ENCODE data around the gene NGLY1. TPM values are rescaled to one million over a fixed set of nuclear protein-coding genes. Genes with fewer than 3 reads are reported as not detected.

Gene NGLY1
- total RNA-seq, 2 experiments from 2014 or later, result 88.1 to 142 TPM

DNA sequence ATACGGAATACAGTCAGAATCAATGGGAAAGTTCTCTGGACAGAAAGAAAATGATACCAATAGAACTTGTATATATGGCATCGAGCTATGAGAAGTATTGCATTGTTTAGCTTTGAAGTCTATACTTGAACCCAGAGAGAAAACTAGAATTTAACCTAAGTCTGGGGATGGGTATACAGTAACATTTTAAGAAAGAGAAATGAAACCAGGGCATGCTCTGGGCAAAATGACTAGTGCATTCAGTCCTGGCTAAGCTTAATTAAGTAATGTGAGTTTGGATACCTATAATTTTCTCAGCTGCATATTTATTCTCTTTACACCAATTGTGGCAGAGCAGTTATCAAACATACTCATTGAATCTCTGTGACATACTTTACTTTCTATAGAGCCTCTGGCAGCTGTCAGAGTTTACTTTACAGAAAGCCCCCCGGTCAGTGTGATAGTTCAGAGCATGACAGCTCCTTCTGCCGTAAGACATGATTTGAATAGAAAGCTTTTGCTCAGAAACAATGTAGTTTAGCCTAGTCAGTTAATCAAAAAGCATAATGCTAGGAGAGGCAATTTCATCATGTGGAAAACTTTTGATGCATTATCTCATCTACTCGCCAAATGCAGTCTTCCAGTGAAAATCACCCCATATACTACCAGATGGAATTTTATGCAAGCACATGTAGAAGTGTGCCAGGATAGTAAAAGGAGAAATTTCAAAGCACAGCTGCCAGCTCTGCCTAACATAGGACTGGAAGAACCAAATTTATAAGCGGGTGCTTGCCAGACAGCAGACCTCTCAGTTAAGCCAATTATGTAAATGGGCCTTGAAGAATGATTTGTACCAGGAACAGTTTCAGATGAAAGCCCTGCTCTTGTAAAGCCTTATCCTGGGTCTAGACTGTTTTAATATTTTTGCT lies 47.4 kb upstream of the NGLY1 start:
- Histone ChIP-seq H3K4me2 (ENCODE audit: low read length) (peak overlapping the region; percentile 77), H4K20me1 (ENCODE audit: insufficient read depth, low read length) (no peaks in the 10 kb centered on the region), H3K9me2 (ENCODE audit: insufficient read depth, low read length) (no peaks in the 10 kb centered on the region), H3K4me1 (ENCODE audit: insufficient read depth, low read length, poor library complexity, severe bottlenecking) (peaks cover 59% of the 10 kb centered on the region), H3K36me3 (ENCODE audit: insufficient read depth, low read length) (no peaks in the 10 kb centered on the region; the same call in 1 of the 2 replicates), H2AFZ (ENCODE audit: low read length) (peak overlapping the region; percentile 90), H3K9me3 (ENCODE audit: low read length) (peaks cover 20% of the 10 kb centered on the region; the same call in 1 of the 2 replicates), H3K79me2 (ENCODE audit: insufficient read depth, low read depth, low read length) (no peaks in the 10 kb centered on the region; the same call in 1 of the 2 replicates), H3K27ac (ENCODE audit: low read depth, low read length, poor library complexity, severe bottlenecking) (peak overlapping the region; percentile 81), H3K4me3 (ENCODE audit: low read depth, low read length, poor library complexity, severe bottlenecking) (peak overlapping the region; percentile 45)
- BruUV-seq (replicated peaks), result no TSS peak
- ChIA-PET POLR2A (interaction anchor here (0.8 to 2.8 kb wide), 15 partner anchors 11 to 184 kb away, joined by 3 to 18 read pairs (median 5); partner anchors contain the start of genes NGLY1 and OXSM), CTCF (ENCODE audit: unreplicated experiment) (interaction anchor here (0.7 to 1.4 kb wide), 4 partner anchors 40 to 182 kb away, joined by 3 to 5 read pairs (median 4); no protein-coding TSS in a partner anchor)
- TF ChIP-seq EZH2phosphoT487 (IDR thresholded peaks at IDR 0.05; ENCODE audit: borderline replicate concordance, low read depth, low read length), result no peak
- TF ChIP-seq, protein P1, sequence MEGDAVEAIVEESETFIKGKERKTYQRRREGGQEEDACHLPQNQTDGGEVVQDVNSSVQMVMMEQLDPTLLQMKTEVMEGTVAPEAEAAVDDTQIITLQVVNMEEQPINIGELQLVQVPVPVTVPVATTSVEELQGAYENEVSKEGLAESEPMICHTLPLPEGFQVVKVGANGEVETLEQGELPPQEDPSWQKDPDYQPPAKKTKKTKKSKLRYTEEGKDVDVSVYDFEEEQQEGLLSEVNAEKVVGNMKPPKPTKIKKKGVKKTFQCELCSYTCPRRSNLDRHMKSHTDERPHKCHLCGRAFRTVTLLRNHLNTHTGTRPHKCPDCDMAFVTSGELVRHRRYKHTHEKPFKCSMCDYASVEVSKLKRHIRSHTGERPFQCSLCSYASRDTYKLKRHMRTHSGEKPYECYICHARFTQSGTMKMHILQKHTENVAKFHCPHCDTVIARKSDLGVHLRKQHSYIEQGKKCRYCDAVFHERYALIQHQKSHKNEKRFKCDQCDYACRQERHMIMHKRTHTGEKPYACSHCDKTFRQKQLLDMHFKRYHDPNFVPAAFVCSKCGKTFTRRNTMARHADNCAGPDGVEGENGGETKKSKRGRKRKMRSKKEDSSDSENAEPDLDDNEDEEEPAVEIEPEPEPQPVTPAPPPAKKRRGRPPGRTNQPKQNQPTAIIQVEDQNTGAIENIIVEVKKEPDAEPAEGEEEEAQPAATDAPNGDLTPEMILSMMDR (conservative IDR thresholded peaks at IDR 0.05; ENCODE audit: low read length), result no peak
- intact Hi-C loops (cut with micrococcal nuclease; ENCODE audit: unreplicated experiment), result loop anchor here (1.0 to 2.0 kb wide), 3 partner anchors 40 to 165 kb away; partner anchors contain the start of genes NGLY1 and OXSM
- peak; percentile 44 for DNase-seq (ENCODE audit: low spot score)

DNA sequence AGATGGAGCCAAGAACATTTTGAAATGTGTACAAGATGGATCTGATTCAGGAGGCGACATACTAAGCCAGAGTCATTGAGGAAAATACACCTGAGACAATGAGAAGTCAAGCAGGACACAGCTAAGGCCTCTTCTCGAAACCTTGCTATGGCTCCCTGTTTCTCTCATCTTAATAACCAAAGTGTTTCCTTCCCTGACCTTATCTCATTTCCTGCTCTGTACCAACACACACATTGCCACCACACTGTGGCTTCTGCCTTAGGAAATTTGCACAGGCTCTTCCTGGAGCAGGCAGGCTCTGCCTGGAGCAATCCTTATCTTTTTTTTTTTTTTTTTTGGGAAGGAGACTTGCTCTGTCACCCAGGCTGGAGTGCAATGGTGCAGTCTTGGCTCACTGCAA lies 43.3 kb upstream of the NGLY1 start:
- H3K79me2 ChIP-seq (ENCODE audit: insufficient read depth, low read depth, low read length), result no peaks in the 10 kb centered on the region; the same call in 1 of the 2 replicates
- no peaks in the 10 kb centered on the region for H3K9me2 ChIP-seq (ENCODE audit: insufficient read depth, low read length)
- peaks cover 24% of the 10 kb centered on the region for H3K4me1 ChIP-seq (ENCODE audit: insufficient read depth, low read length, poor library complexity, severe bottlenecking)
- ChIA-PET CTCF (ENCODE audit: unreplicated experiment) (no interaction called here), POLR2A (interaction anchor here (0.6 to 1.2 kb wide), 6 partner anchors 10 to 188 kb away, joined by 3 to 6 read pairs (median 4); partner anchors contain the start of gene NGLY1)
- intact Hi-C loops (cut with micrococcal nuclease; ENCODE audit: unreplicated experiment), result no loop called here
- no peak for DNase-seq (ENCODE audit: low spot score)
- no peak overlapping the region for H3K4me3 ChIP-seq (ENCODE audit: low read depth, low read length, poor library complexity, severe bottlenecking)
- H3K27ac ChIP-seq (ENCODE audit: low read depth, low read length, poor library complexity, severe bottlenecking), result no peak overlapping the region
- H3K9me3 ChIP-seq (ENCODE audit: low read length), result peaks cover 29% of the 10 kb centered on the region; the same call in 1 of the 2 replicates
- H4K20me1 ChIP-seq (ENCODE audit: insufficient read depth, low read length), result no peaks in the 10 kb centered on the region
- no peaks in the 10 kb centered on the region; the same call in 1 of the 2 replicates for H3K36me3 ChIP-seq (ENCODE audit: insufficient read depth, low read length)
- no peak overlapping the region for H3K4me2 ChIP-seq (ENCODE audit: low read length)
- no peak for TF ChIP-seq EZH2phosphoT487 (IDR thresholded peaks at IDR 0.05; ENCODE audit: borderline replicate concordance, low read depth, low read length)
- TF ChIP-seq, protein P1 (conservative IDR thresholded peaks at IDR 0.05; ENCODE audit: low read length), result no peak
- H2AFZ ChIP-seq (ENCODE audit: low read length), result no peak overlapping the region
- BruUV-seq (replicated peaks), result no TSS peak
